ENCODE data around the gene DHRSX. TPM values are rescaled to one million over a fixed set of nuclear protein-coding genes. Genes with fewer than 3 reads are reported as not detected.
"Not testable (repeated sequence)": the region's sequence is repeated elsewhere in the genome, so short reads cannot be mapped to it uniquely, and the experiment has no call there.

The DHRSX gene
- total RNA-seq, 2 donors from 2014 or later: 36.5 to 45.4 TPM

DNA sequence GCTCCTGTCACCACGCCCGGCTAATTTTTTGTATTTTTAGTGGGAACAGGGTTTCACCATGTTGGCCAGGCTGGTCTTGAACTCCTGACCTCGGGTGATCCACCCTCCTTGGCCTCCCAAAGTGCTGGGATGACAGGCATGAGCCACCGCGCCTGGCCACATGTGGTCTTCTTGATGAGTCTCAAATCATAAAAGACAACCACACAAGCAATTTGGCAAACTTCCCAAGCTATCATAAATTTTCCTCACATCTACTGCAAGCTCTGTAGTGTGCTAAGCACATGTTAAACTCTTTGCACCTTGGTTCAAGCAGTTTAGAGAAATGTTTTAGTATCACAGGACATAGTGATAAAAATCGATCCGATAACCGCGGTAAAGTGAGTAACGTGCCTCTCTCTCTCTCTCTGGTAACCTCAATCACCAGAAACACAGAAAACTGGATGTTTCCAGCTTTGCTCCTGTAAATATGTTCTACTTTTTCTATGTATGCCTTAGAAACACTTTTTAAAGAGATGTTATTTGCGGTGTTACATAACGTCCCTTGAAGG is 256.8 kb downstream of the DHRSX start:
- no peak for DNase-seq
- H3K36me3 ChIP-seq (ENCODE audit: control insufficient read depth, insufficient read depth, low read length): no peaks in the 10 kb centered on the region
- no peak overlapping the region for H3K27ac ChIP-seq (ENCODE audit: low read depth, low read length)
- no peaks in the 10 kb centered on the region for H3K9me3 ChIP-seq (ENCODE audit: control insufficient read depth, low read length)
- peaks cover 4% of the 10 kb centered on the region for H3K4me1 Mint-ChIP-seq
- H3K4me3 ChIP-seq (ENCODE audit: low read length): no peak overlapping the region
- H3K9ac ChIP-seq (ENCODE audit: extremely low read depth, low read length, poor library complexity, severe bottlenecking): no peak overlapping the region
- no peaks in the 10 kb centered on the region for H3K27me3 ChIP-seq (ENCODE audit: control insufficient read depth, insufficient read depth, low read length, poor library complexity, severe bottlenecking)
- TF ChIP-seq, protein P1, sequence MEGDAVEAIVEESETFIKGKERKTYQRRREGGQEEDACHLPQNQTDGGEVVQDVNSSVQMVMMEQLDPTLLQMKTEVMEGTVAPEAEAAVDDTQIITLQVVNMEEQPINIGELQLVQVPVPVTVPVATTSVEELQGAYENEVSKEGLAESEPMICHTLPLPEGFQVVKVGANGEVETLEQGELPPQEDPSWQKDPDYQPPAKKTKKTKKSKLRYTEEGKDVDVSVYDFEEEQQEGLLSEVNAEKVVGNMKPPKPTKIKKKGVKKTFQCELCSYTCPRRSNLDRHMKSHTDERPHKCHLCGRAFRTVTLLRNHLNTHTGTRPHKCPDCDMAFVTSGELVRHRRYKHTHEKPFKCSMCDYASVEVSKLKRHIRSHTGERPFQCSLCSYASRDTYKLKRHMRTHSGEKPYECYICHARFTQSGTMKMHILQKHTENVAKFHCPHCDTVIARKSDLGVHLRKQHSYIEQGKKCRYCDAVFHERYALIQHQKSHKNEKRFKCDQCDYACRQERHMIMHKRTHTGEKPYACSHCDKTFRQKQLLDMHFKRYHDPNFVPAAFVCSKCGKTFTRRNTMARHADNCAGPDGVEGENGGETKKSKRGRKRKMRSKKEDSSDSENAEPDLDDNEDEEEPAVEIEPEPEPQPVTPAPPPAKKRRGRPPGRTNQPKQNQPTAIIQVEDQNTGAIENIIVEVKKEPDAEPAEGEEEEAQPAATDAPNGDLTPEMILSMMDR (conservative IDR thresholded peaks at IDR 0.05): no peak
- H3K9me3 Mint-ChIP-seq: no peaks in the 10 kb centered on the region
- H3K4me1 ChIP-seq (ENCODE audit: control insufficient read depth, insufficient read depth, low read length): no peaks in the 10 kb centered on the region
- no peak overlapping the region for H3K4me3 Mint-ChIP-seq
- 96 to 98% methylated on average over 8 to 12 of the region's 12 CpGs for WGBS, 2 experiments (ENCODE audit: insufficient coverage in 1 of 2, insufficient read length in 1 of 2)
- H3K27ac Mint-ChIP-seq: no peak overlapping the region
- no peaks in the 10 kb centered on the region for H3K27me3 Mint-ChIP-seq (ENCODE audit: insufficient read depth)
- peaks cover 28% of the 10 kb centered on the region for H3K36me3 Mint-ChIP-seq (ENCODE audit: low read depth)

DNA sequence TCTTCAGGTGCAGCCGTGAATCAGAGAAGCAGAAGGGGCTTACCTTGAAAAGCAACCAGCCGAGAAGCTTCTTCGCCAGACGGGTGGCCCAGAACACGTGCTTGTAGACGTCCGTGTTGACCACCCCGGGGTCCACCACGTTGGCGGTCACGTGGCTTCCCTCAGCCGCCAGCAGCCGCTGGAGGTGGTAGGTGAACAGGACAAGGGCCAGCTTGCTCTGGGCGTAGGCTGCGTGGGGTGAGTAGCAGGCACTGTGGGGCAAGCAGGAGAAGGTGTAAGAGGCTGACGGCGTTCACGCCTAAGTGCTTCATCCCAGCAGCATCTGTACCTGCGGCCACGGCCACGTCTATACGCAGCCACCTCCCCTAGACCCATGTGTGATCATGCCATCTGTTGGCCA is 257.8 kb downstream of the DHRSX start:
- WGBS, 2 experiments (ENCODE audit: insufficient coverage in 1 of 2, insufficient read length in 1 of 2): 92 to 98% methylated on average over 12 to 22 of the region's 22 CpGs
- no peak for DNase-seq
- H3K4me1 ChIP-seq (ENCODE audit: control insufficient read depth, insufficient read depth, low read length): no peaks in the 10 kb centered on the region

DNA sequence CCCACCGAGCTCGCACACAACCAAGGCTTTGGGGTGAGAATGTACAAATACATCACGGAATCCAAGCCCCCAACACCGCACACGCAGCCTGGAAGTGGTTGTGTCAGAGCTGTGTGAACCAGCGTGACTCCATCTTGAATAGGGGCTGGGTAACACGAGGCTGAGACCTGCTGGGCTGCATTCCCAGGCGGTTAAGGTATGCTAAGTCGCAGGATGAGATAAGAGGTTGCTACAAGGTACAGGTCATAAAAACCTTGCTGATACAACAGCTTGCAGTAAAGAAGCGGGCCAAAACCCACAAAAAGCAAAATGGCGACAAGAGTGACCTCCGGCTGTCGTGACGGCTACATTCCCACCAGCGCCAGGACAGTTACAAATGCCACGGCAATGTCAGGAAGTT is 258.4 kb downstream of the DHRSX start:
- Mint-ChIP-seq H3K4me1 (peaks cover 4% of the 10 kb centered on the region), H3K9me3 (no peaks in the 10 kb centered on the region), H3K4me3 (no peak overlapping the region), H3K27me3 (ENCODE audit: insufficient read depth) (no peaks in the 10 kb centered on the region), H3K36me3 (ENCODE audit: low read depth) (peaks cover 28% of the 10 kb centered on the region), H3K27ac (peak overlapping the region; percentile 81)
- no peaks in the 10 kb centered on the region for H3K27me3 ChIP-seq (ENCODE audit: control insufficient read depth, insufficient read depth, low read length, poor library complexity, severe bottlenecking)
- no peaks in the 10 kb centered on the region for H3K36me3 ChIP-seq (ENCODE audit: control insufficient read depth, insufficient read depth, low read length)
- H3K4me1 ChIP-seq (ENCODE audit: control insufficient read depth, insufficient read depth, low read length): no peaks in the 10 kb centered on the region
- 91 to 93% methylated on average over 16 of the region's 16 CpGs for WGBS, 2 experiments (ENCODE audit: insufficient coverage in 1 of 2, insufficient read length in 1 of 2)
- no peak overlapping the region for H3K27ac ChIP-seq (ENCODE audit: low read depth, low read length)
- H3K4me3 ChIP-seq (ENCODE audit: low read length): no peak overlapping the region
- H3K9me3 ChIP-seq (ENCODE audit: control insufficient read depth, low read length): no peaks in the 10 kb centered on the region
- DNase-seq: peak; percentile 44
- H3K9ac ChIP-seq (ENCODE audit: extremely low read depth, low read length, poor library complexity, severe bottlenecking): no peak overlapping the region
- TF ChIP-seq, protein P1 (conservative IDR thresholded peaks at IDR 0.05): no peak

More for the DNA sequence above, 257.8 kb downstream of the DHRSX start:
- peaks cover 28% of the 10 kb centered on the region for H3K36me3 Mint-ChIP-seq (ENCODE audit: low read depth)
- no peak overlapping the region for H3K9ac ChIP-seq (ENCODE audit: extremely low read depth, low read length, poor library complexity, severe bottlenecking)
- H3K4me3 Mint-ChIP-seq: no peak overlapping the region
- H3K27ac ChIP-seq (ENCODE audit: low read depth, low read length): no peak overlapping the region
- no peaks in the 10 kb centered on the region for H3K36me3 ChIP-seq (ENCODE audit: control insufficient read depth, insufficient read depth, low read length)
- no peaks in the 10 kb centered on the region for H3K27me3 Mint-ChIP-seq (ENCODE audit: insufficient read depth)
- peaks cover 4% of the 10 kb centered on the region for H3K4me1 Mint-ChIP-seq
- TF ChIP-seq, protein P1 (conservative IDR thresholded peaks at IDR 0.05): no peak
- H3K9me3 ChIP-seq (ENCODE audit: control insufficient read depth, low read length): no peaks in the 10 kb centered on the region
- no peak overlapping the region for H3K4me3 ChIP-seq (ENCODE audit: low read length)
- H3K27me3 ChIP-seq (ENCODE audit: control insufficient read depth, insufficient read depth, low read length, poor library complexity, severe bottlenecking): no peaks in the 10 kb centered on the region
- H3K9me3 Mint-ChIP-seq: no peaks in the 10 kb centered on the region
- H3K27ac Mint-ChIP-seq: no peak overlapping the region

DNA sequence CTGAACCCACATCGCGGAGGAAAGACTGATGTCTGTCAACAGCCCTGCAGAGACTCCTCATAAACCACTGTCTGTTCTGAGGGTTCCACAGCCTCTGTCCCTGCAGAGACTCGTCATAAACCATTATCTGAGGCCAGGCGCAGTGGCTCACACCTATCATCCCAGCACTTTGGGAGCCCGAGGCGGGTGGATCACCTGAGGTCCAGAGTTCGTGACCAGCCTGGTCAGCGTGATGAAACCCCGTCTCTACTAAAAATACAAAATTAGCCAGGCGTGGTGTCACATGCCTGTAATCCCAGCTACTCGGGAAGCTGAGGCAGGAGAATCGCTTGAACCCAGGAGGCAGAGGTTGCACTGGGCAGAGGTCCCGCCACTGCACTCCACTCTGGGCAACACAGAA is 259.3 kb downstream of the DHRSX start:
- H3K4me3 ChIP-seq (ENCODE audit: low read length); H3K27me3 Mint-ChIP-seq (ENCODE audit: insufficient read depth); H3K4me1 Mint-ChIP-seq; DNase-seq; H3K4me3 Mint-ChIP-seq; H3K27me3 ChIP-seq (ENCODE audit: control insufficient read depth, insufficient read depth, low read length, poor library complexity, severe bottlenecking); H3K4me1 ChIP-seq (ENCODE audit: control insufficient read depth, insufficient read depth, low read length); H3K36me3 ChIP-seq (ENCODE audit: control insufficient read depth, insufficient read depth, low read length); H3K9me3 Mint-ChIP-seq; H3K9ac ChIP-seq (ENCODE audit: extremely low read depth, low read length, poor library complexity, severe bottlenecking); H3K27ac ChIP-seq (ENCODE audit: low read depth, low read length); H3K27ac Mint-ChIP-seq; H3K9me3 ChIP-seq (ENCODE audit: control insufficient read depth, low read length): not testable (repeated sequence)
- WGBS, 2 experiments (ENCODE audit: insufficient coverage in 1 of 2, insufficient read length in 1 of 2): 81 to 90% methylated on average over 11 to 13 of the region's 13 CpGs
- H3K36me3 Mint-ChIP-seq (ENCODE audit: low read depth): peaks cover 28% of the 10 kb centered on the region

DNA sequence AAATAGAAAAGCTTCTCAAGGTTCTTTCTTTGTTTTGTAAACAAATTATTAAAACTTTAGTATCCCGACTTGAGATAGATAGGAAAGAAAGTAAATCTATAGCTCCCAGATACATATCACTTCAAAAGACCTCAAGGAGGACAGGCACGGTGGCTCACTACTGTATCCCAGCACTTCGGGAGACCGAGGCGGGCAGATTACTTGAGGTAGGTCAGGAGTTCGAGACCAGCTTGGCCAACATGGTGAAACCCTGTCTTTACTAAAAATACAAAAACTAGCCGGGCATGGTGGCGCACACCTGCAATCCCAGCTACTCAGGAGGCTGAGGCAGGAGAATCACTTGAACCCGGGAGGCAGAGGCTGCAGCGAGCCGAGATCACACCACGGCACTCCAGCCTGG is 260.0 kb downstream of the DHRSX start:
- not testable (repeated sequence) for H3K4me3 Mint-ChIP-seq; DNase-seq; H3K27ac ChIP-seq (ENCODE audit: low read depth, low read length); H3K9me3 Mint-ChIP-seq; H3K9me3 ChIP-seq (ENCODE audit: control insufficient read depth, low read length); H3K9ac ChIP-seq (ENCODE audit: extremely low read depth, low read length, poor library complexity, severe bottlenecking); H3K27me3 Mint-ChIP-seq (ENCODE audit: insufficient read depth); H3K4me1 ChIP-seq (ENCODE audit: control insufficient read depth, insufficient read depth, low read length); H3K36me3 ChIP-seq (ENCODE audit: control insufficient read depth, insufficient read depth, low read length); H3K27me3 ChIP-seq (ENCODE audit: control insufficient read depth, insufficient read depth, low read length, poor library complexity, severe bottlenecking); H3K27ac Mint-ChIP-seq; H3K4me3 ChIP-seq (ENCODE audit: low read length); H3K4me1 Mint-ChIP-seq
- 92 to 96% methylated on average over 6 to 11 of the region's 12 CpGs for WGBS, 2 experiments (ENCODE audit: insufficient coverage in 1 of 2, insufficient read length in 1 of 2)
- H3K36me3 Mint-ChIP-seq (ENCODE audit: low read depth): peaks cover 28% of the 10 kb centered on the region

Data from endodermal cell (in vitro differentiated cells).